ENCODE results near the gene RSAD2. TPM values are rescaled to one million over a fixed set of nuclear protein-coding genes. Genes with fewer than 3 reads are reported as not detected.

The RSAD2 gene
- total and polyA plus RNA-seq, 2 experiments from 2014 or later: 0.10 TPM; not detected in 1

DNA sequence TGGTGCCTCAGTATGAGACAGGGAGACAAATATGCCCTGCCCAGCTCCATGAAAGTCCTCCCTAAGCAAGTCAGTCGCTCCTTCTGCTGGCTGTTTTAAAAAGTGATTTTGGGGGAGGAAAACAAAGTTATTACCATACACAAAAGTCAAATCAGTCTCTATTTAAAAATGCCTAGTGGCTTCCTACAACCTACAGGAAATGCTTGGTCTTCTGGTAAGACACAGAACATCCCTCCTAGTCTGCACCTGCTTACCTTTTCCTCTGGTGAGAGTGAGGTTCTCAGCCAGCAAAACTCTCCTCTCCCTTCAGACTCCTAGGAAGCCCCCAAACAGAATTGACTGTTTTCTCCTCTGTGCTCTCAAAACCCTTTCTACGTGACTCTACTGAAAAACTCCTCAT, 25.4 kb upstream of the RSAD2 start:
- H3K4me1 ChIP-seq (ENCODE audit: insufficient read depth): peaks cover 6% of the 10 kb centered on the region; the same call in 1 of the 2 replicates
- Mint-ChIP-seq H3K4me3 (no peak overlapping the region), H3K27ac (no peak overlapping the region), H3K4me1 (no peaks in the 10 kb centered on the region), H3K36me3 (ENCODE audit: low read depth) (peaks cover 20% of the 10 kb centered on the region; the same call in 2 of the 3 replicates), H3K27me3 (ENCODE audit: insufficient read depth, low read depth, poor library complexity) (no peaks in the 10 kb centered on the region), H3K9me3 (peaks cover 54% of the 10 kb centered on the region)
- H3K36me3 ChIP-seq (ENCODE audit: insufficient read depth): no peaks in the 10 kb centered on the region
- H3K4me3 ChIP-seq: no peak overlapping the region
- no peaks in the 10 kb centered on the region for H3K27me3 ChIP-seq (ENCODE audit: insufficient read depth)
- H3F3A ChIP-seq (replicated peaks; ENCODE audit: low read depth): no peaks in the 10 kb centered on the region
- no peaks in the 10 kb centered on the region for H3K9me2 ChIP-seq (ENCODE audit: insufficient read depth)
- H3K4me2 ChIP-seq: no peak overlapping the region
- H2AFZ ChIP-seq: no peak overlapping the region
- TF ChIP-seq, protein P1, sequence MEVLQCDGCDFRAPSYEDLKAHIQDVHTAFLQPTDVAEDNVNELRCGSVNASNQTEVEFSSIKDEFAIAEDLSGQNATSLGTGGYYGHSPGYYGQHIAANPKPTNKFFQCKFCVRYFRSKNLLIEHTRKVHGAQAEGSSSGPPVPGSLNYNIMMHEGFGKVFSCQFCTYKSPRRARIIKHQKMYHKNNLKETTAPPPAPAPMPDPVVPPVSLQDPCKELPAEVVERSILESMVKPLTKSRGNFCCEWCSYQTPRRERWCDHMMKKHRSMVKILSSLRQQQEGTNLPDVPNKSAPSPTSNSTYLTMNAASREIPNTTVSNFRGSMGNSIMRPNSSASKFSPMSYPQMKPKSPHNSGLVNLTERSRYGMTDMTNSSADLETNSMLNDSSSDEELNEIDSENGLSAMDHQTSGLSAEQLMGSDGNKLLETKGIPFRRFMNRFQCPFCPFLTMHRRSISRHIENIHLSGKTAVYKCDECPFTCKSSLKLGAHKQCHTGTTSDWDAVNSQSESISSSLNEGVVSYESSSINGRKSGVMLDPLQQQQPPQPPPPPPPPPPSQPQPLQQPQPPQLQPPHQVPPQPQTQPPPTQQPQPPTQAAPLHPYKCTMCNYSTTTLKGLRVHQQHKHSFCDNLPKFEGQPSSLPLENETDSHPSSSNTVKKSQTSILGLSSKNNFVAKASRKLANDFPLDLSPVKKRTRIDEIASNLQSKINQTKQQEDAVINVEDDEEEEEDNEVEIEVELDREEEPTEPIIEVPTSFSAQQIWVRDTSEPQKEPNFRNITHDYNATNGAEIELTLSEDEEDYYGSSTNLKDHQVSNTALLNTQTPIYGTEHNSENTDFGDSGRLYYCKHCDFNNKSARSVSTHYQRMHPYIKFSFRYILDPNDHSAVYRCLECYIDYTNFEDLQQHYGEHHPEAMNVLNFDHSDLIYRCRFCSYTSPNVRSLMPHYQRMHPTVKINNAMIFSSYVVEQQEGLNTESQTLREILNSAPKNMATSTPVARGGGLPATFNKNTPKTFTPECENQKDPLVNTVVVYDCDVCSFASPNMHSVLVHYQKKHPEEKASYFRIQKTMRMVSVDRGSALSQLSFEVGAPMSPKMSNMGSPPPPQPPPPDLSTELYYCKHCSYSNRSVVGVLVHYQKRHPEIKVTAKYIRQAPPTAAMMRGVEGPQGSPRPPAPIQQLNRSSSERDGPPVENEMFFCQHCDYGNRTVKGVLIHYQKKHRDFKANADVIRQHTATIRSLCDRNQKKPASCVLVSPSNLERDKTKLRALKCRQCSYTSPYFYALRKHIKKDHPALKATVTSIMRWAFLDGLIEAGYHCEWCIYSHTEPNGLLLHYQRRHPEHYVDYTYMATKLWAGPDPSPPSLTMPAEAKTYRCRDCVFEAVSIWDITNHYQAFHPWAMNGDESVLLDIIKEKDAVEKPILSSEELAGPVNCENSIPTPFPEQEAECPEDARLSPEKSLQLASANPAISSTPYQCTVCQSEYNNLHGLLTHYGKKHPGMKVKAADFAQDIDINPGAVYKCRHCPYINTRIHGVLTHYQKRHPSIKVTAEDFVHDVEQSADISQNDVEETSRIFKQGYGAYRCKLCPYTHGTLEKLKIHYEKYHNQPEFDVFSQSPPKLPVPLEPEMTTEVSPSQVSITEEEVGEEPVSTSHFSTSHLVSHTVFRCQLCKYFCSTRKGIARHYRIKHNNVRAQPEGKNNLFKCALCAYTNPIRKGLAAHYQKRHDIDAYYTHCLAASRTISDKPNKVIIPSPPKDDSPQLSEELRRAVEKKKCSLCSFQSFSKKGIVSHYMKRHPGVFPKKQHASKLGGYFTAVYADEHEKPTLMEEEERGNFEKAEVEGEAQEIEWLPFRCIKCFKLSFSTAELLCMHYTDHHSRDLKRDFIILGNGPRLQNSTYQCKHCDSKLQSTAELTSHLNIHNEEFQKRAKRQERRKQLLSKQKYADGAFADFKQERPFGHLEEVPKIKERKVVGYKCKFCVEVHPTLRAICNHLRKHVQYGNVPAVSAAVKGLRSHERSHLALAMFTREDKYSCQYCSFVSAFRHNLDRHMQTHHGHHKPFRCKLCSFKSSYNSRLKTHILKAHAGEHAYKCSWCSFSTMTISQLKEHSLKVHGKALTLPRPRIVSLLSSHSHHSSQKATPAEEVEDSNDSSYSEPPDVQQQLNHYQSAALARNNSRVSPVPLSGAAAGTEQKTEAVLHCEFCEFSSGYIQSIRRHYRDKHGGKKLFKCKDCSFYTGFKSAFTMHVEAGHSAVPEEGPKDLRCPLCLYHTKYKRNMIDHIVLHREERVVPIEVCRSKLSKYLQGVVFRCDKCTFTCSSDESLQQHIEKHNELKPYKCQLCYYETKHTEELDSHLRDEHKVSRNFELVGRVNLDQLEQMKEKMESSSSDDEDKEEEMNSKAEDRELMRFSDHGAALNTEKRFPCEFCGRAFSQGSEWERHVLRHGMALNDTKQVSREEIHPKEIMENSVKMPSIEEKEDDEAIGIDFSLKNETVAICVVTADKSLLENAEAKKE (CRISPR knock-in tag; IDR thresholded peaks at IDR 0.05): no peak
- TF ChIP-seq STAT1 (IDR thresholded peaks at IDR 0.05; ENCODE audit: unreplicated experiment) (no peak), ZNF331 (CRISPR knock-in tag; IDR thresholded peaks at IDR 0.05; ENCODE audit: low read depth) (no peak), JUNB (IDR thresholded peaks at IDR 0.05; ENCODE audit: unreplicated experiment) (no peak), CREB1 (CRISPR knock-in tag; IDR thresholded peaks at IDR 0.05; ENCODE audit: low read depth) (no peak), NANOG (IDR thresholded peaks at IDR 0.05; ENCODE audit: borderline replicate concordance) (no peak)
- TF ChIP-seq, protein P2, sequence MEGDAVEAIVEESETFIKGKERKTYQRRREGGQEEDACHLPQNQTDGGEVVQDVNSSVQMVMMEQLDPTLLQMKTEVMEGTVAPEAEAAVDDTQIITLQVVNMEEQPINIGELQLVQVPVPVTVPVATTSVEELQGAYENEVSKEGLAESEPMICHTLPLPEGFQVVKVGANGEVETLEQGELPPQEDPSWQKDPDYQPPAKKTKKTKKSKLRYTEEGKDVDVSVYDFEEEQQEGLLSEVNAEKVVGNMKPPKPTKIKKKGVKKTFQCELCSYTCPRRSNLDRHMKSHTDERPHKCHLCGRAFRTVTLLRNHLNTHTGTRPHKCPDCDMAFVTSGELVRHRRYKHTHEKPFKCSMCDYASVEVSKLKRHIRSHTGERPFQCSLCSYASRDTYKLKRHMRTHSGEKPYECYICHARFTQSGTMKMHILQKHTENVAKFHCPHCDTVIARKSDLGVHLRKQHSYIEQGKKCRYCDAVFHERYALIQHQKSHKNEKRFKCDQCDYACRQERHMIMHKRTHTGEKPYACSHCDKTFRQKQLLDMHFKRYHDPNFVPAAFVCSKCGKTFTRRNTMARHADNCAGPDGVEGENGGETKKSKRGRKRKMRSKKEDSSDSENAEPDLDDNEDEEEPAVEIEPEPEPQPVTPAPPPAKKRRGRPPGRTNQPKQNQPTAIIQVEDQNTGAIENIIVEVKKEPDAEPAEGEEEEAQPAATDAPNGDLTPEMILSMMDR (conservative IDR thresholded peaks at IDR 0.05; ENCODE audit: low read depth in 2 of 2): no peak
- TF ChIP-seq, protein P3, sequence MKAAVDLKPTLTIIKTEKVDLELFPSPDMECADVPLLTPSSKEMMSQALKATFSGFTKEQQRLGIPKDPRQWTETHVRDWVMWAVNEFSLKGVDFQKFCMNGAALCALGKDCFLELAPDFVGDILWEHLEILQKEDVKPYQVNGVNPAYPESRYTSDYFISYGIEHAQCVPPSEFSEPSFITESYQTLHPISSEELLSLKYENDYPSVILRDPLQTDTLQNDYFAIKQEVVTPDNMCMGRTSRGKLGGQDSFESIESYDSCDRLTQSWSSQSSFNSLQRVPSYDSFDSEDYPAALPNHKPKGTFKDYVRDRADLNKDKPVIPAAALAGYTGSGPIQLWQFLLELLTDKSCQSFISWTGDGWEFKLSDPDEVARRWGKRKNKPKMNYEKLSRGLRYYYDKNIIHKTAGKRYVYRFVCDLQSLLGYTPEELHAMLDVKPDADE (IDR thresholded peaks at IDR 0.05): no peak
- no peaks in the 10 kb centered on the region for H3K79me2 ChIP-seq (replicated peaks; ENCODE audit: insufficient read depth)
- no peaks in the 10 kb centered on the region for H4K20me1 ChIP-seq (replicated peaks; ENCODE audit: insufficient read depth)
- DNase-seq (ENCODE audit: low spot score) (no peak), ATAC-seq (no peak)
- no peak overlapping the region for H3K27ac ChIP-seq (ENCODE audit: low read depth)
